ENCODE results near the gene ARMH1. TPM values are rescaled to one million over a fixed set of nuclear protein-coding genes. Genes with fewer than 3 reads are reported as not detected.
A peak's percentile ranks its signal among the peaks of the same experiment; 100 is the strongest.
"Not testable (repeated sequence)": the region's sequence is repeated elsewhere in the genome, so short reads cannot be mapped to it uniquely, and the experiment has no call there.

Gene ARMH1
- total RNA-seq, 4 donors from 2014 or later = 0.26 to 0.75 (median 0.54) TPM

DNA sequence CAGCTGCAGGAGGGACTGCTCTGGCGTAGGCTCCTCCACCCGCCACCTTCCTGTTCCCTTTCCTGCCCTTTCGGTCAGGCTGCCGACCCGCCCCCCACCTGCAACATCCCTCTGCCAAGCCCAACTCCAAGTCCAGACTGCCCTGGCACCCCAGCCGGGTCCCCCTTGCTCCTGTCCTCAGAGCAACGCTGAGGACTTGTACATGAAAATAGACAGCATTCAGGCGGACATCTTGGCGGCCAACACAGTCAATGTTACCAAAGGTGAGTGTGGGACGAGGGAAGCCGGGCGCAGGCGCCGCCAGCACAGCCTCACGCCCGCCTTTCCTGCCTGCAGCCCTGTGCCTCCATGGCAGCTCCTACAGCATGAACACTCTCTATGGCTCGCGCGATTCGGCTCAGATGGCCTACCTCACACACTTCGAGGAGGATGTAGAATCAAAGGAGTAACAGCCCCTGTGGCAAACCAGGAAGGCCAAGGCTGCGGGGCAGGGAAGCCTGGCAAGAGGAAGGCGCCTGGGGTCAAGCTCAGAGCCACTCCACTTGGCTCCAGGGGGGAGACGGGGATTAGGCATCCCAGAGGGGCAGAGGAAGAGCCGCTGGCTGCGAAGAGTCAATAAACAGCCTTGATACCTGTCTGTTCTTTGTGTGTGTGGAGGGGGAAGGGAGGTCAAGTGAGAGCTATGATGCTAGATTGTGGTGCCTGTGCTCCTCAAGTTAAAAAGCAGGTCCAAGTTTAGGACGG is 50.6 kb downstream of the ARMH1 start:
- Histone ChIP-seq H3K36me3 (no peaks in the 10 kb centered on the region), H3K4me3 (no peak overlapping the region), H3K9me3 (no peaks in the 10 kb centered on the region), H3K27ac (replicated peaks in 1 of 4) (no peak overlapping the region), H3K4me1 (peaks cover 0 to 8% (median 4%) of the 10 kb centered on the region in 4 donors), H3K27me3 (peaks cover 0 to 16% (median 0%) of the 10 kb centered on the region in 4 donors)
- WGBS = 77% methylated on average over 22 of the region's 27 CpGs
- TF ChIP-seq POLR2A (IDR thresholded peaks at IDR 0.05; ENCODE audit: low read depth) (no peak), EP300 (IDR thresholded peaks at IDR 0.05) (no peak), POLR2AphosphoS5 (IDR thresholded peaks at IDR 0.05) (no peak)
- TF ChIP-seq, protein P1, sequence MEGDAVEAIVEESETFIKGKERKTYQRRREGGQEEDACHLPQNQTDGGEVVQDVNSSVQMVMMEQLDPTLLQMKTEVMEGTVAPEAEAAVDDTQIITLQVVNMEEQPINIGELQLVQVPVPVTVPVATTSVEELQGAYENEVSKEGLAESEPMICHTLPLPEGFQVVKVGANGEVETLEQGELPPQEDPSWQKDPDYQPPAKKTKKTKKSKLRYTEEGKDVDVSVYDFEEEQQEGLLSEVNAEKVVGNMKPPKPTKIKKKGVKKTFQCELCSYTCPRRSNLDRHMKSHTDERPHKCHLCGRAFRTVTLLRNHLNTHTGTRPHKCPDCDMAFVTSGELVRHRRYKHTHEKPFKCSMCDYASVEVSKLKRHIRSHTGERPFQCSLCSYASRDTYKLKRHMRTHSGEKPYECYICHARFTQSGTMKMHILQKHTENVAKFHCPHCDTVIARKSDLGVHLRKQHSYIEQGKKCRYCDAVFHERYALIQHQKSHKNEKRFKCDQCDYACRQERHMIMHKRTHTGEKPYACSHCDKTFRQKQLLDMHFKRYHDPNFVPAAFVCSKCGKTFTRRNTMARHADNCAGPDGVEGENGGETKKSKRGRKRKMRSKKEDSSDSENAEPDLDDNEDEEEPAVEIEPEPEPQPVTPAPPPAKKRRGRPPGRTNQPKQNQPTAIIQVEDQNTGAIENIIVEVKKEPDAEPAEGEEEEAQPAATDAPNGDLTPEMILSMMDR (IDR thresholded peaks at IDR 0.05) = no peak
- intact Hi-C loops (cut with DNase I) = no loop called here
- no peak for DNase-seq (ENCODE audit: extremely low spot score)

DNA sequence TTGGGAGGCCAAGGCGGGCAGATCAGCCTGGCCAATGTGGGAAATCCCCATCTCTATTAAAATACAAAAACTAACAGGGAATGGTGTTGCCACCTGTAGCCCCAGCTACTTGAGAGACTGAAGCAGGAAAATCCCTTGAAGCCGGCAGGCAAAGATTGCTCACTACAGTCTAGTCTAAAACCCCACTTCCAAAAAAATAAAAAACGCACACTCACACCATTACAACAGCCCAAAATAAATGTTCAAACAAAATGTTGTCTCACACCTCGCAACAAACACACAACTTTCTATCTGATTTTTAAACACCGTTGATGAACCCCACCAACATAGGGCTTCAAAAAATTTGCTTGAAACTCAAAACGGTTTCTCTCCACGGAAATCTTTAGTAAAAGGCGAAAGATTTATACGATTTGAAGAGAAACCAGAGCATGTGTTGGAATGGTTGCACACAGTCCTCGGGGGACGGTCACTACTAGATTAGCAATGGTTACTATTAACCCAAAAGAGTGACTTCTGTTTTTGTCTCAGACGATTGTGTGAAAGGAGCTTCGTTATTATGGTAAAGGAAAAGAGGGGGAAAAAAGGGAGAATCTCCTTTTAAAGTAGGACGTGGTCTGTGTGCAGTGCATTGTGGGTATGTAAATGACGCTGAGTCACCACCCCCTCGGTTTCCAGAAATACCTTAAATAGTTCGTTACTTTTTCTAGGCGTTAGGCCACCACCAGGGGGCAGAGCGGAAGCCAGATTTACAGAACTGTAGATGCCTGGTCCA is 56.4 kb downstream of the ARMH1 start, which contains the start of gene RNU5D-1:
RNU5D-1 (minus strand) TSS at position 430 of the 772 bp plus-strand sequence.
- H3K36me3 ChIP-seq = no peaks in the 10 kb centered on the region
- peak within 1 kb of the TSS; percentile 78 to 84 (median 80) for H3K27ac ChIP-seq (replicated peaks in 1 of 4)
- intact Hi-C loops (cut with DNase I) = loop anchor here (5.0 kb wide), 1 partner anchor 46 kb away; the partner anchor contains the start of gene RPS8
- peak; percentile 84 to 97 for TF ChIP-seq POLR2AphosphoS5 (IDR thresholded peaks at IDR 0.05)
- TF ChIP-seq POLR2A (IDR thresholded peaks at IDR 0.05; ENCODE audit: low read depth) = peak; percentile 96
- TF ChIP-seq EP300 (IDR thresholded peaks at IDR 0.05) = no peak
- TF ChIP-seq, protein P1 (IDR thresholded peaks at IDR 0.05) = peak; percentile 68 to 86 (median 85)
- peak; percentile 98 for DNase-seq (ENCODE audit: extremely low spot score)
- WGBS = 4% methylated on average over 19 of the region's 19 CpGs
- peaks cover 0 to 25% (median 15%) of the 10 kb centered on the region in 4 donors for H3K4me1 ChIP-seq
- peak within 1 kb of the TSS; percentile 19 to 34 (median 32) for H3K4me3 ChIP-seq
- H3K9me3 ChIP-seq = no peaks in the 10 kb centered on the region
- no peaks in the 10 kb centered on the region for H3K27me3 ChIP-seq

DNA sequence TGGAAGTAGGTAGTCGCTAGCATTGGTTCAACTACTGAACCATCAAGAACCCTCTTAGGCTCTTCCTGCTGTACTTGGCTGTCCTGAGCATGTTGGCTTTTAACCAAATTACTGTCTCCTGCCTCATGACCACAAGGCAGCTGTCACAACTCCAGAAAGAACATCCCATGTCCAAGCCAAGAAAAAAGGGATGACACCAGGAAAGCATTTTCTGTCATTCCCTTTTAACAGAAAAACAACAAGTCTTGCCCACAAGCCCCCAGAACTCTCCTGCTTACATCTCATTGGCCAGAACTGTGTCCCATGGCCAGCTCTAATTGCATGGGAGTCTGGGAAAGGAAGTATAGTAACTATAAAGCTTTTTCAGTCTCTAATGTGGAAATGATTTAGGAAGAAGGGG is 58.9 kb downstream of the ARMH1 start:
- peak overlapping the region; percentile 33 to 53 (median 40) for H3K27ac ChIP-seq (replicated peaks in 1 of 4)
- no peak for DNase-seq (ENCODE audit: extremely low spot score)
- intact Hi-C loops (cut with DNase I) = loop anchor here (5.0 kb wide), 1 partner anchor 44 kb away; the partner anchor contains the start of gene RPS8
- 30% methylated on average over 1 of the region's 1 CpG for WGBS
- TF ChIP-seq POLR2AphosphoS5 (IDR thresholded peaks at IDR 0.05) (peak; percentile 15 to 39), EP300 (IDR thresholded peaks at IDR 0.05) (no peak)
- no peaks in the 10 kb centered on the region for H3K9me3 ChIP-seq
- H3K36me3 ChIP-seq = no peaks in the 10 kb centered on the region
- H3K4me1 ChIP-seq = peaks cover 0 to 25% (median 15%) of the 10 kb centered on the region in 4 donors
- H3K27me3 ChIP-seq = no peaks in the 10 kb centered on the region
- H3K4me3 ChIP-seq = no peak overlapping the region

DNA sequence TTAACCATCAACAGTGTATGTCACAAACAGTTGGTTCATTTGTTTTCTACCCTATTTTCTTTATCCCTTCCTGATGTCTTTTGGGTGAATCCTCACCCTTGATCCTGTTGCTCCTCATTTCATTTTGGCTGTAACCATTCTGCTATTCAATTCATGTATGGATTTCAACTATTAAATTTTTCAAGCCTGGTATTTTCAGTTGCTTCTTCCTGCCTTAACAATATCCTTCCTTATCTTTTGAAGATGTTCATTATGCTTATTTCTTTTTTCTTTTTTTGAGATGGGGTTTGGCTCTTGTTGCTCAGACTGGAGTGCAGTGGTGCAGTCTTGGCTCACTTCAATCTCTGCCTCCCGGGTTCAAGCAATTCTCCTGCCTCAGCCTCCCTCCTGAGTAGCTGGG is 59.3 kb downstream of the ARMH1 start:
- intact Hi-C loops (cut with DNase I) = loop anchor here (5.0 kb wide), 1 partner anchor 44 kb away; the partner anchor contains the start of gene RPS8
- Histone ChIP-seq H3K27ac (replicated peaks in 1 of 4) (peak overlapping the region; percentile 33 to 53 (median 40)), H3K36me3 (no peaks in the 10 kb centered on the region), H3K27me3 (no peaks in the 10 kb centered on the region), H3K4me1 (peaks cover 0 to 25% (median 15%) of the 10 kb centered on the region in 4 donors), H3K4me3 (no peak overlapping the region), H3K9me3 (no peaks in the 10 kb centered on the region)
- no peak for DNase-seq (ENCODE audit: extremely low spot score)
- WGBS = 82% methylated on average over 1 of the region's 1 CpG
- TF ChIP-seq, protein P1 (IDR thresholded peaks at IDR 0.05) = no peak
- TF ChIP-seq POLR2A (IDR thresholded peaks at IDR 0.05; ENCODE audit: low read depth) (no peak), POLR2AphosphoS5 (IDR thresholded peaks at IDR 0.05) (no peak), EP300 (IDR thresholded peaks at IDR 0.05) (no peak)

DNA sequence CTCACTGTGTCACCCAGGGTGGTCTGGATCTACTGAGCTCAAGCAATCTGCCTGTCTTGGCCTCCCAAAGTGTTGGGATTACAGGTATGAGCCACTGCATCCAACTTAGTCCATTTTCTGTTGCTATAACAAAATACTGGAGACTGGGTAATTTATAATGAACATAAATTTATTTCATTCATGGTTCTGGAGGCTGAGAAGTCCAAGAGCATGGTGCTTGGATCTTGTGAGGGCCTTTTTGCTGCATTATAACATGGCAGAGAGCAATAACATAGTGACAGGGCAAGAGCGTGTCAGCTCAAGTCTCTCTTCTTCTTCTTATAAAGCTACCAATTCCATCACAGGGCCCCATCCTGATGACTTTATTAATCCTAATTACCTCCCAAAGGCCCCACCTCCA is 61.5 kb downstream of the ARMH1 start:
- intact Hi-C loops (cut with DNase I) = no loop called here
- H3K27ac ChIP-seq (replicated peaks in 1 of 4) = no peak overlapping the region
- DNase-seq (ENCODE audit: extremely low spot score) = no peak
- no peak for TF ChIP-seq POLR2AphosphoS5 (IDR thresholded peaks at IDR 0.05)
- TF ChIP-seq POLR2A (IDR thresholded peaks at IDR 0.05; ENCODE audit: low read depth) = no peak
- TF ChIP-seq EP300 (IDR thresholded peaks at IDR 0.05) = no peak
- TF ChIP-seq, protein P1 (IDR thresholded peaks at IDR 0.05) = no peak
- H3K4me1 ChIP-seq = peaks cover 9 to 23% (median 12%) of the 10 kb centered on the region in 4 donors
- WGBS = 93% methylated on average over 1 of the region's 1 CpG
- H3K9me3 ChIP-seq = no peaks in the 10 kb centered on the region
- no peaks in the 10 kb centered on the region for H3K36me3 ChIP-seq
- no peaks in the 10 kb centered on the region for H3K27me3 ChIP-seq
- no peak overlapping the region for H3K4me3 ChIP-seq

DNA sequence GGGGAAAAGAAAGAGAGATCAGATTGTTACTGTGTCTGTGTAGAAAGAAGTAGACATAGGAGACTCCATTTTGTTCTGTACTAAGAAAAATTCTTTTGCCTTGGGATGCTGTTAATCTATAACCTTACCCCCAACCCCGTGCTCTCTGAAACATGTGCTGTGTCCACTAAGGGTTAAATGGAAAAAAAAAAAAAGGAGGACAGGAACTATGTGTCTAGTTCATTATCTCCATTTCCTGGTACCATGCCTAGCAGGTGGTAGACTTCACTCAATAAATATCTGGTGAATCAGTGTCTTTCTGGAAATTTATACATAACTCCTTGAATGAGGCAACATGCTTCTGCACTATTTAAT is 64.4 kb downstream of the ARMH1 start:
- Histone ChIP-seq H3K27ac (replicated peaks in 1 of 4) (peak overlapping the region; percentile 81 to 90 (median 88)), H3K4me1 (peaks cover 9 to 12% (median 10%) of the 10 kb centered on the region in 4 donors), H3K4me3 (peak overlapping the region; percentile 57 to 67 (median 60))
- DNase-seq (ENCODE audit: extremely low spot score); H3K27me3 ChIP-seq; H3K9me3 ChIP-seq; H3K36me3 ChIP-seq; intact Hi-C loops (cut with DNase I): not testable (repeated sequence)
- 64% methylated on average over 1 of the region's 1 CpG for WGBS
